Measurements from ENCODE around the gene CMTM4. TPM values are rescaled to one million over a fixed set of nuclear protein-coding genes. Genes with fewer than 3 reads are reported as not detected.
A peak's percentile ranks its signal among the peaks of the same experiment; 100 is the strongest.

Gene CMTM4
- total and polyA plus RNA-seq, 2 of the 4 experiments (the other 2 are of a cell fraction) = 9.0 to 14.5 TPM

DNA sequence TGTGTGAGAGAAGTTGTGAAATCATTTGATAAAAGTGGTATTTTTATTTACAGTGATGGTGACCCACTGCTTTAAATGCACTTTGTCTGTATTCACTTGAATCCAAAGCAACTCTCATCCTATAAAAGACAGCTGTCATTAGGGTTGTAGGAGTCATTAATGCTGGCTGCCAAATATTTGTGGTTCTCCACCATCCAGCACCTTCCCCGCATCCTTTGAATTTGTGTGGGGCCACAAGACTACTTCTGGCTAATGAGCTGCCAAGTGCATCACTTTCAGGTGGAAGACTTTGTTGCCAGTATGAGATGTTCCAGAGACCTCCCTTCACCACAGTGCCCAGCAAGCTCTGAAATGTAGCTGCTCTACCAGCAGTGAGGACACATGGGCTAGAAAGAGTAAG is 48.7 kb downstream of the CMTM4 start:
- H3K4me2 ChIP-seq (ENCODE audit: low read depth, low read length) = no peak overlapping the region
- H3K27me3 ChIP-seq (ENCODE audit: control insufficient read depth, insufficient read depth, low read length) = no peaks in the 10 kb centered on the region
- H3K4me1 ChIP-seq (ENCODE audit: control insufficient read depth, insufficient read depth, low read length) = no peaks in the 10 kb centered on the region
- in situ Hi-C loops (cut with MboI; ENCODE audit: low sequenced_read_pairs) (no loop called here), intact Hi-C loops (cut with micrococcal nuclease) (no loop called here), dilution Hi-C loops (cut with HindIII; ENCODE audit: low sequenced_read_pairs, unreplicated experiment) (no loop called here)
- 0 out of 2 replicates have a peak, but pooled peaks have one; percentile 26 for TF ChIP-seq CEBPB (IDR thresholded peaks at IDR 0.05; ENCODE audit: low read depth, low read length)
- TF ChIP-seq MAFK (IDR thresholded peaks at IDR 0.05; ENCODE audit: low read depth, low read length) = no peak
- H4K20me1 ChIP-seq (ENCODE audit: insufficient read depth, low read length) = no peaks in the 10 kb centered on the region
- ChIA-PET CTCF (no interaction called here), POLR2A (ENCODE audit: unreplicated experiment) (no interaction called here)
- no peak overlapping the region for H3K18ac ChIP-seq (ENCODE audit: low read depth, low read length)
- H3K23ac ChIP-seq (ENCODE audit: low read depth, low read length) = no peak overlapping the region
- H3K4ac ChIP-seq (ENCODE audit: low read depth, low read length) = no peak overlapping the region
- no peak overlapping the region for H4K91ac ChIP-seq (ENCODE audit: insufficient read depth, low read depth, low read length)
- no peak overlapping the region for H2AFZ ChIP-seq (replicated peaks; ENCODE audit: low read length, poor library complexity)
- no peaks in the 10 kb centered on the region for H3K9me3 ChIP-seq (ENCODE audit: control insufficient read depth, insufficient read depth, low read length)
- no peak overlapping the region for H2AK5ac ChIP-seq (ENCODE audit: low read depth, low read length)
- no peak overlapping the region for H3K14ac ChIP-seq (replicated peaks; ENCODE audit: low read depth, low read length)
- DNase-seq = no peak
- H4K8ac ChIP-seq (ENCODE audit: low read depth in 2 of 2, low read length in 2 of 2) = no peak overlapping the region
- H2BK15ac ChIP-seq (ENCODE audit: low read depth, low read length) = no peak overlapping the region
- H3K4me3 ChIP-seq (ENCODE audit: insufficient read depth, low read depth, low read length) = no peak overlapping the region
- no peaks in the 10 kb centered on the region for H3K36me3 ChIP-seq (ENCODE audit: control insufficient read depth, insufficient read depth, low read length)
- peaks cover 12% of the 10 kb centered on the region; the same call in 1 of the 2 replicates for H3K9me1 ChIP-seq (ENCODE audit: insufficient read depth, low read length)
- no peak overlapping the region for H3K27ac ChIP-seq (ENCODE audit: insufficient read depth, low read length)
- H2BK20ac ChIP-seq (ENCODE audit: low read depth, low read length) = no peak overlapping the region
- no TSS peak for BruUV-seq (replicated peaks)
- no peak overlapping the region for H3K56ac ChIP-seq (ENCODE audit: extremely low read depth, insufficient read depth, low read length)
- no peak overlapping the region for H2BK120ac ChIP-seq (ENCODE audit: low read depth, low read length)
- ATAC-seq (ENCODE audit: low read depth) = no peak
- no CpG with 5 or more reads among the region's 1 CpG for WGBS, 2 experiments (ENCODE audit: extremely low coverage in 2 of 2, insufficient read length in 1 of 2)
- no peak overlapping the region for H2AK9ac ChIP-seq (replicated peaks; ENCODE audit: low read depth, low read length, poor library complexity)
- H2BK5ac ChIP-seq (ENCODE audit: low read depth, low read length, poor library complexity, severe bottlenecking) = no peak overlapping the region
- no peak overlapping the region for H4K5ac ChIP-seq (ENCODE audit: low read depth, low read length)
- H3K9ac ChIP-seq (ENCODE audit: low read depth, low read length) = no peak overlapping the region
- H3K79me1 ChIP-seq (ENCODE audit: low read depth in 1 of 2, low read length in 2 of 2) = peaks cover 0 to 15% of the 10 kb centered on the region in 2 experiments; a peak in 2 of 4 replicates

Data from IMR-90 (cell line).